K562 (cell line): ENCODE results near the gene AJM1. TPM values are rescaled to one million over a fixed set of nuclear protein-coding genes. Genes with fewer than 3 reads are reported as not detected.
A peak's percentile ranks its signal among the peaks of the same experiment; 100 is the strongest.

ENCODE experiments used
- AFF4 ChIP-seq: sonication (generic); formaldehyde crosslinking; IDR thresholded peaks from 2 replicates; pipeline ENCODE4 v1.8.0; 2023; ENCODE audit warnings: mild to moderate bottlenecking, missing genetic modification reagents
- EGR1 ChIP-seq: fragments of 450-650 bp; conservative IDR thresholded peaks from 2 replicates; pipeline ENCODE4 v1.6.1; 2017; ENCODE audit warnings: mild to moderate bottlenecking
- FIP1L1 ChIP-seq: fragments of 200-400 bp; formaldehyde crosslinking; IDR thresholded peaks from 2 replicates; pipeline ENCODE4 v1.6.1; 2018; ENCODE audit warnings: mild to moderate bottlenecking, low read depth, low read length; ENCODE audit not compliant: poor library complexity, severe bottlenecking
- HNRNPLL ChIP-seq: fragments of 200-400 bp; formaldehyde crosslinking; IDR thresholded peaks from 2 replicates; pipeline ENCODE4 v1.6.1; 2017; ENCODE audit warnings: low read length, low read depth, mild to moderate bottlenecking; ENCODE audit not compliant: poor library complexity, severe bottlenecking
- TCF3 ChIP-seq: sonication (generic); formaldehyde crosslinking; IDR thresholded peaks from 2 replicates; pipeline ENCODE4 v1.4.0; 2020; ENCODE audit warnings: mild to moderate bottlenecking, missing genetic modification reagents
- WHSC1 ChIP-seq: IDR thresholded peaks from one replicate; pipeline ENCODE4 v1.6.1; 2012; ENCODE audit warnings: low read length, control low read depth, inconsistent platforms
- polyA plus RNA-seq, 8 experiments: library from polyadenylated mRNA; depleted of rRNA in 4 of 8; stranded (reverse) in 5 of 8; unstranded in 3 of 8; fragments of >200 nt; fragmentation: Nextera tagmentation in 2 of 8; fragmentation: Illumina TruSeq in 1 of 8; extraction: Ambion mirVana in 2 of 8; extraction: Trizol in 1 of 8; gene quantifications; 2 replicates each; pipeline versions ENCODE4 v1.2.1 to v1.2.3, GENCODE V29; 2011 to 2014; ENCODE audit warnings: inconsistent platforms in 1 of 8, missing spikeins in 1 of 8
- total RNA-seq, 7 experiments: library from RNA; depleted of rRNA in 6 of 7; stranded (reverse); fragments of >200 nt in 6 of 7; fragmentation: Illumina TruSeq in 2 of 7; extraction: Trizol in 2 of 7; gene quantifications; 2 replicates each; pipeline versions ENCODE4 v1.2.1 to v1.2.3, GENCODE V29; 2011 to 2021; ENCODE audit warnings: low replicate concordance in 1 of 7

Gene AJM1
- total and polyA plus RNA-seq, 9 of the 15 experiments (the other 6 are each of a cell fraction or from before 2014, with no cell fraction given) = 0.01 to 3.7 (median 0.65) TPM; not detected in 1

GRCh38 chr9:136799854-136800657 lies 42.2 kb upstream of the AJM1 start (continued):
- TF ChIP-seq FIP1L1 = peak; percentile 66
- TF ChIP-seq WHSC1 = no peak
- no peak for TF ChIP-seq HNRNPLL
- TF ChIP-seq AFF4 (CRISPR knock-in tag) = peak; percentile 45; the same call in 1 of the 2 replicates
- peak; percentile 35; the same call in 1 of the 2 replicates for TF ChIP-seq EGR1
- TF ChIP-seq TCF3 (CRISPR knock-in tag) = 0 out of 2 replicates have a peak, but pooled peaks have one; percentile 14
- TF ChIP-seq, all 486 proteins: peak for 43
